Caco-2 (cell line): ENCODE results near the gene KBTBD13. TPM values are rescaled to one million over a fixed set of nuclear protein-coding genes. Genes with fewer than 3 reads are reported as not detected.

Source experiments
- BruUV-seq: library from RNA; stranded (reverse); fragments of 400-500 nt; replicated peaks from 2 replicates; lab custom pipeline; 2021; lab: Mats Ljungman, UMichigan
- CTCF ChIA-PET: fragments of 300-600 bp; sonication (Branson Sonifier 250); formaldehyde crosslinking; loops from one replicate; lab custom pipeline; 2022; ENCODE audit warnings: antibody characterized with exemption; lab: Charles Lee
- POLR2A ChIA-PET: fragments of 300-600 bp; sonication (Branson Sonifier 250); formaldehyde crosslinking; loops from one replicate; lab custom pipeline; 2022; ENCODE audit warnings: antibody characterized with exemption; lab: Charles Lee
- DNase-seq, 2 experiments: peaks; one replicate each; pipeline versions ENCODE4 v3.0.0 to v3.0.0-alpha.2; 2020 to 2022
- H3K27me3 ChIP-seq: replicated peaks from 2 replicates; pipeline ENCODE4 v1.6.0; 2011; ENCODE audit warnings: low read length; ENCODE audit not compliant: control insufficient read depth, insufficient read depth
- H3K36me3 ChIP-seq: 2 replicates; pipeline ENCODE4 v1.5.1; 2011; ENCODE audit warnings: low read length; ENCODE audit not compliant: control insufficient read depth, insufficient read depth
- H3K4me1 ChIP-seq: fragments of 250-450 bp; sonication (Bioruptor Pico); 2 replicates; pipeline ENCODE4 v1.5.1; 2020; ENCODE audit warnings: mild to moderate bottlenecking
- H3K4me3 ChIP-seq: 2 replicates; pipeline ENCODE4 v1.5.1; 2011; ENCODE audit warnings: low read depth, mild to moderate bottlenecking, control low read depth, low read length
- H3K9me3 ChIP-seq: fragments of 250-450 bp; sonication (Bioruptor Pico); 2 replicates; pipeline ENCODE4 v1.5.1; 2020; ENCODE audit warnings: mild to moderate bottlenecking, moderate library complexity
- H3K27ac Mint-ChIP-seq: one replicate; pipeline ENCODE4 v1.8.0; 2022; ENCODE audit warnings: mixed read lengths; ENCODE audit not compliant: unreplicated experiment
- H3K27me3 Mint-ChIP-seq: one replicate; pipeline ENCODE4 v1.8.0; 2022; ENCODE audit warnings: mixed read lengths; ENCODE audit not compliant: insufficient read depth, unreplicated experiment
- H3K36me3 Mint-ChIP-seq: one replicate; pipeline ENCODE4 v1.8.0; 2022; ENCODE audit warnings: mild to moderate bottlenecking, mixed read lengths; ENCODE audit not compliant: insufficient read depth, unreplicated experiment
- H3K4me1 Mint-ChIP-seq: one replicate; pipeline ENCODE4 v1.8.0; 2022; ENCODE audit warnings: low read depth, mixed read lengths; ENCODE audit not compliant: unreplicated experiment
- H3K4me3 Mint-ChIP-seq: one replicate; pipeline ENCODE4 v1.8.0; 2022; ENCODE audit warnings: mild to moderate bottlenecking, moderate library complexity, mixed read lengths; ENCODE audit not compliant: unreplicated experiment
- H3K9me3 Mint-ChIP-seq: one replicate; pipeline ENCODE4 v1.8.0; 2022; ENCODE audit warnings: mixed read lengths; ENCODE audit not compliant: unreplicated experiment
- CTCF ChIP-seq, 2 experiments: fragments of 200-600 bp in 1 of 2; IDR thresholded peaks; 1 replicate in 1 of 2; 2 replicates in 1 of 2; pipeline versions ENCODE4 v1.5.1 to v1.8.0; 2011 to 2022; ENCODE audit warnings: antibody characterized with exemption in 1 of 2, control low read depth in 1 of 2, inconsistent platforms in 1 of 2, low read depth in 1 of 2, low read length in 1 of 2, mild to moderate bottlenecking in 1 of 2, moderate library complexity in 1 of 2; ENCODE audit not compliant: insufficient read depth in 1 of 2, severe bottlenecking in 1 of 2, unreplicated experiment in 1 of 2
- intact Hi-C: fragments of 100-400 bp; cut with micrococcal nuclease; formaldehyde crosslinking; loops from one replicate; pipeline ENCODE4 v1.10.0; 2022; ENCODE audit not compliant: unreplicated experiment
- total RNA-seq: library from RNA; stranded (reverse); gene quantifications from 2 replicates; pipeline ENCODE4 v1.2.3, GENCODE V29; 2022

KBTBD13 gene
- total RNA-seq, 1 experiment from 2014 or later = not detected

- no peak for DNase-seq
- ChIA-PET CTCF (interaction anchor here (0.6 to 2.1 kb wide), 7 partner anchors 21 to 49 kb away, joined by 3 to 10 read pairs (median 5); no protein-coding TSS in a partner anchor), POLR2A (no interaction called here)
- Histone ChIP-seq H3K9me3 (no peaks in the 10 kb centered on the region), H3K4me1 (peaks cover 31% of the 10 kb centered on the region), H3K36me3 (no peaks in the 10 kb centered on the region), H3K4me3 (no peak overlapping the region), H3K27me3 (no peaks in the 10 kb centered on the region)
- Mint-ChIP-seq H3K36me3 (peaks cover 9% of the 10 kb centered on the region), H3K4me3 (no peak overlapping the region), H3K4me1 (peaks cover 25% of the 10 kb centered on the region), H3K27ac (no peak overlapping the region), H3K9me3 (no peaks in the 10 kb centered on the region), H3K27me3 (no peaks in the 10 kb centered on the region)
- intact Hi-C loops = no loop called here
- no peak for TF ChIP-seq CTCF (IDR thresholded peaks at IDR 0.05; ENCODE audit: insufficient read depth in 1 of 2, low read depth in 1 of 2, low read length in 1 of 2, severe bottlenecking in 1 of 2, unreplicated experiment in 1 of 2)
- BruUV-seq = no TSS peak
Measured at GRCh38 chr15:65062061-65062460, 14.5 kb upstream of the KBTBD13 start.

GRCh38 chr15:65062726-65063125 lies 13.8 kb upstream of the KBTBD13 start:
- ChIA-PET CTCF (interaction anchor here (0.6 to 2.1 kb wide), 5 partner anchors 21 to 39 kb away, joined by 3 to 10 read pairs (median 5); no protein-coding TSS in a partner anchor), POLR2A (no interaction called here)
- no peak for DNase-seq
- no peaks in the 10 kb centered on the region for H3K9me3 ChIP-seq
- no peak for TF ChIP-seq CTCF (IDR thresholded peaks at IDR 0.05; ENCODE audit: insufficient read depth in 1 of 2, low read depth in 1 of 2, low read length in 1 of 2, severe bottlenecking in 1 of 2, unreplicated experiment in 1 of 2)
- H3K4me1 ChIP-seq = peaks cover 26% of the 10 kb centered on the region
- H3K4me3 ChIP-seq = no peak overlapping the region
- no peaks in the 10 kb centered on the region for H3K36me3 ChIP-seq
- H3K36me3 Mint-ChIP-seq = peaks cover 2% of the 10 kb centered on the region
- H3K4me3 Mint-ChIP-seq = no peak overlapping the region
- intact Hi-C loops = no loop called here
- H3K27ac Mint-ChIP-seq = no peak overlapping the region
- no peaks in the 10 kb centered on the region for H3K9me3 Mint-ChIP-seq
- H3K27me3 Mint-ChIP-seq = no peaks in the 10 kb centered on the region
- no TSS peak for BruUV-seq
- no peaks in the 10 kb centered on the region for H3K27me3 ChIP-seq
- H3K4me1 Mint-ChIP-seq = peaks cover 22% of the 10 kb centered on the region

GRCh38 chr15:65066001-65066634 lies 10.4 kb upstream of the KBTBD13 start:
- Mint-ChIP-seq H3K4me3 (no peak overlapping the region), H3K27ac (no peak overlapping the region), H3K9me3 (no peaks in the 10 kb centered on the region), H3K36me3 (no peaks in the 10 kb centered on the region), H3K4me1 (peaks cover 20% of the 10 kb centered on the region), H3K27me3 (no peaks in the 10 kb centered on the region)
- intact Hi-C loops = no loop called here
- Histone ChIP-seq H3K4me3 (no peak overlapping the region), H3K4me1 (peaks cover 15% of the 10 kb centered on the region), H3K9me3 (no peaks in the 10 kb centered on the region), H3K27me3 (no peaks in the 10 kb centered on the region), H3K36me3 (no peaks in the 10 kb centered on the region)
- TF ChIP-seq CTCF (IDR thresholded peaks at IDR 0.05; ENCODE audit: insufficient read depth in 1 of 2, low read depth in 1 of 2, low read length in 1 of 2, severe bottlenecking in 1 of 2, unreplicated experiment in 1 of 2) = no peak
- BruUV-seq = no TSS peak
- CTCF ChIA-PET = interaction anchor here (0.6 to 1.8 kb wide), 5 partner anchors 17 to 206 kb away, joined by 3 to 9 read pairs (median 3); no protein-coding TSS in a partner anchor
- no peak for DNase-seq
- POLR2A ChIA-PET = no interaction called here
